ENCODE results near the gene ERC2.

- TF ChIP-seq IRF1 (CRISPR knock-in tag; IDR thresholded peaks at IDR 0.05; ENCODE audit: low read depth) (no peak), MLXIP (CRISPR knock-in tag; IDR thresholded peaks at IDR 0.05; ENCODE audit: borderline replicate concordance) (no peak), KDM5A (IDR thresholded peaks at IDR 0.05; ENCODE audit: borderline replicate concordance, low read length) (no peak), SP1 (IDR thresholded peaks at IDR 0.05) (no peak), SP1 (CRISPR knock-in tag; IDR thresholded peaks at IDR 0.05) (no peak), PRMT3 (CRISPR knock-in tag; IDR thresholded peaks at IDR 0.05; ENCODE audit: borderline replicate concordance, low read depth) (no peak), ZNF710 (CRISPR knock-in tag; IDR thresholded peaks at IDR 0.05; ENCODE audit: borderline replicate concordance) (no peak), CTCF (CRISPR knock-in tag; IDR thresholded peaks at IDR 0.05) (no peak), ZNF850 (CRISPR knock-in tag; conservative IDR thresholded peaks at IDR 0.05) (no peak), ZNF24 (IDR thresholded peaks at IDR 0.05) (no peak), ZBTB8A (CRISPR knock-in tag; IDR thresholded peaks at IDR 0.05; ENCODE audit: borderline replicate concordance, low read depth) (no peak), GRHL1 (CRISPR knock-in tag; conservative IDR thresholded peaks at IDR 0.05) (no peak), ELF1 (CRISPR knock-in tag; IDR thresholded peaks at IDR 0.05) (no peak), FOXK2 (IDR thresholded peaks at IDR 0.05) (no peak)
Measured at GRCh38 chr3:56064684-56065083, 403.6 kb downstream of the ERC2 start.
